A172 (cell line): ENCODE results near the gene ARPC5L. TPM values are rescaled to one million over a fixed set of nuclear protein-coding genes. Genes with fewer than 3 reads are reported as not detected.

Source experiments
- DNase-seq: peaks from one replicate; pipeline ENCODE4 v3.0.0-alpha.2; 2015; ENCODE audit warnings: low spot score
- total RNA-seq: library from RNA; depleted of rRNA; stranded (reverse); fragments of >200 nt; shearing (Covaris generic); gene quantifications from 2 replicates; pipeline ENCODE4 v1.2.3, GENCODE V29; 2014

The ARPC5L gene
- total RNA-seq, 1 experiment from 2014 or later = 62.1 TPM

DNA sequence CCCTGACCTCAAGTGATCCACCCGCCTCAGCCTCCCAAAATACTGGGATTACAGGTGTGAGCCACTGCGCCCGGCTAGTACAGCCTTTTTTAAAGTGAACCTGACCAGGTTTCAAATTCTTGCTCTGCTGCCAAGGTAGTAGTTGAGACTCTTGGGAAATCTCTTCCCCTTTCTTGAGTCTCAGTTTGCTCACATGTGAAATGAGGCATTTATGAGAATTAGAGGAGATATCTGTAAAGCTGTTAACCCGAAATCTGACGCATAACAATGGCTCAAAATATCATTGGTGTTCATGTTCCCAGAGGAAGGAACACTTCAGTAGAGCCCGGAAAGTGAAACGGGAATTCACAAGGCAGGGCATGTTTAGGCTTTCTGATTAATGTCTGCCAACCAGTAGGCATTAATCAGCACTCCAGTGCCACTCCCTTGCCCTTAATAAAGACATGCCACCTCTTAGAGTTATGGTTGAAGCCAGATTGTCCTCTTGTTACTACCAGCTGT lies 1.5 kb downstream of the ARPC5L start:
- peak; percentile 76 for DNase-seq

DNA sequence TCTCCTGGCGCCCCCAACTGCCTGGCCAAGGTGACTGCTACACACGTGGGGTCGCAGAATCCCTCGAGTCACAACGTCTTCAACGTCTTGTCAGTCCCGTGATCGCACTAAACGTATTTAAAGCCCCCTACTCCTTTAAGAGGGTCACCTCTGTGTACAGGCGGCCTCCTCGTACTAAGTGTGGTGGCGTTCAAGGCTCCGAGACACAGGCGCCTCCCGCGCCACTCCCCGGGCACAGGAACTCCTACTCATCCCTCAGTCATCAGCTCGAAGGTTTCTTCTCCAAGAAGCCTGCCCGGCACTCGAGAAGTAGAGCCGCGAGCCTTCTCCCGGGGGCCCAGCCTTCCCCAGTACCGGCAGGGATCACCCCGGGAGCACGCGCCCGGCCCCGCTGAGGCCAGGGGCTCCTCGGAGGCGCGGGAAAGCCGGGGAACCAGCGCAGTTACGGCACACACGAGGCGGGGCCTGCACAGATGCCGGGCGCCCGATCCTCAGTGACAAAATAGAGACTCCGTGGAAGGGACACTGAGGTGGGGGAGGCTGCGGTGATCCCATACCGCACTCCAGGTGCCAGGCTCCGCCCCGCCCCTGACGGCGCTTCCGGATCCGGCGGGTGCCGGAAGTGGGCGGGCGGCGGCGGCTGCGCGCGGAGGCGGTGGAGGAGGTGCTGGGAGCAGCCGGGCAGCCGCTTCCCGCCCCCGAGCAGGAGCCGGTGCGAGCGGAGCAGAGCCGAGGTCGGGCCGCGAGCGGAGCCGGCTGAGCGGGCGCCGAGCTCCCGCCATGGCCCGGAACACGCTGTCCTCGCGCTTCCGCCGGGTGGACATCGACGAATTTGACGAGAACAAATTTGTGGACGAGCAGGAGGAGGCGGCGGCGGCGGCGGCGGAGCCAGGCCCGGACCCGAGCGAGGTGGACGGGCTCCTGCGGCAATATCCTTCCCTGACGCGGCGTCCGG lies 6.9 kb downstream of the ARPC5L start:
- DNase-seq = peak; percentile 82

DNA sequence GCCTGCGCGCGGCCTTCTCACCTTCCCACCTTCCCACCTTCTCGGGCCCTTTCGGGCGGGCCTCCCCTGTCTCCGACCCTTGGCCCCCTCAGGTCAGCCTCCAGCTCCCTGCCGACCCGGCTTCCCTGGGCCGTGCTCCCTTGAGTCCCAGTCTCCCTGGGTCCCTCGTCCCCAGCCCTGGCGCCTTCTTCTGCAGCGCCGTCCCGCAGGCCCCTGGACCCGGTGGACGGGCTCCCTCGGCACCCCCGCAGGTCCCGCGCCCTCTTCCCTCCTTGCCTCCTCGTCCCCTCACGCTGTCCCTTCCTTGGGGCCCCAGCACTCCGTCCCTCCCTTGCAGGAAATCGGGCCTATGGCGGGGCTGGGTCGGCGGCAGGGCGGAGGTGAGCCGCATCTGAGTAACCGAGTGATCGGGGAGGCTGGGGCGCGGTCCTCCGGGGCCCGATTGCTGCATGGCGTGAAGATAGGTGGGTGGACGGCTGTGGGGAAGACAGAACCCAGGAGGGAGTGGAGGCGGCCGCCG lies 7.6 kb downstream of the ARPC5L start:
- no peak for DNase-seq

DNA sequence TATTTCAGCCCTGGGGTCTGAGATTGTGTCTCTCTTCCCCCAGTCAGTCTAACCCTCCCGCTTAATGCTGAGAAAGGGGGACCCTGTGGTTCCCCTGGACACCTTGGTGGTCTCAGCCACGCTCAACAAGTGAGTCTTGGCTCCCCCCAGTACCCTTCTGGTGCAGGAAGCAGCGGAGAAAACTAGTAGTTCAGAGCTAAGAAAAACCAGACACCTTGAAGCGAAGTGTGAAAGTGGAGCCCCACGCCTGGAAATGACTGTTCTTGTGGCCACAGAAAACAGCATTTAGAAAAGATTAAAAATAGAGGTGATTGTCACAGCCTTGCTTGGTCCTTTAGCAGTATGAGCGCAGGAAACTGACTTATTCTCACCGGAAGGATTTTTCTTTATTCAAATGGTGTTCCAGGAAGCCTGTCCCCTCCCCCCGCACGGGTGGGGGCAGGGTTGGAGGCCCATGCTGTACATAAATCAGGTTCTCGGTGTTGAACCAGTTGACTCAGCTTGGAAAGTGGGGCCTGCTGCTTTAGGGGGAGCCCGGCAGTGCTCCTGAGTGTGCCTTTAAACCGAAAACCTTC lies 8.1 kb downstream of the ARPC5L start:
- peak; percentile 50 for DNase-seq

DNA sequence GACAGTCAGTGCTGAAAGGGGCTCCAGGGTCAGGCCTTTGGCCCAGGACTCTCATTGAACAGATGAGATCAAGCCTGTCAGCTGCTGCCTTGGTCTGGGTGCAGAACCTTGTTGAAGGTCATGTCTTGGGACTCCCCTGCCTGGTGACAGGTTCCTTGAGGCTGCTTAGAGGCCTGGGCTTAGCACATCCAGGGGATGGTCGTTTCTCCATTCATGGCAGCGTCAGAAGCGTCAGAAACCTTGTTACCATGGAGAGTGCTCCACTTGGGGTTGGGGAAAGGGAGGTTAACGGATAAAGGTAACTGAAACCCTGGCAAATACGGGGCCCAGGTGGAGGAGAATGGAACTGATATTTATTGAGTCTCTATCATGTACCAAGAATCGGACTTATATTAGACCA lies 8.8 kb downstream of the ARPC5L start:
- no peak for DNase-seq

DNA sequence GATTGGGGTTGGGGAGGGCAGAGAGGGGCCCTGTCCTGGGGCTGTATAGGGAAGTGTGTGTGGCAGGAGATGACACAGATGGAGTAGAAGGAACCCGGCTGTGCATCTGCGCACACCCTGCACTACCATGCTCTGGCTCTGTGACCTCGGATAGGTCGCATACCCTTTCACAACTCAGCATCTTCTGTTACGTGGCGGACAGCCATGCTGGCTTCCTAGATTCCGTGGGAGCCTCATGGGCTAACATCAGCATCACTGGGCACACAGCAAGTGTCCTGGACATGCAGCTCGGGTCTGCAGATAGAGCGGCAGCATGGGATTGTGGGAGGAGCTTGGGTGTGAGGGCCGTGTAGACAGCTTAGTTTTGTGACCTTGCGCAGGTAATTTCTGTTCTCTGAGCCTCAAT lies 9.2 kb downstream of the ARPC5L start:
- no peak for DNase-seq

DNA sequence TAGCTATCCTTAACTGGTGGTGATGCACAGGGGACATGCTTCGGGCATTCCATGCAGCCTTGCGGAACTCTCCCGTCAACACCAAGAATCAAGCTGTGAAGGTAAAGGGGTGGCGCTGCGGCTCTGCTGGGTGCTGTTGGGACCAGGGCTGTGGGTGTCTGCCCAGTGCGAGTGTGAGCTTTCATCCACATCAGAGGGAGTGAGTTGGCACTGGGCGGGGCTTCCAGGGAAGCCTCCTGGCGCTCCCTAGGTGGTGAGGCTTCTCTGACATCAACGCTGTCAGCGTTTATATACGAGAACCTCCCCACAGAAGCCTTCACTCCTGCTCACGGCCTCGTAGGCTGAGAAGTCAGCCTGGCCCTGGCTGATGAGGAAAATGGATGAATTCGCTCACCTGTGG lies 11.7 kb downstream of the ARPC5L start:
- DNase-seq = peak; percentile 85

DNA sequence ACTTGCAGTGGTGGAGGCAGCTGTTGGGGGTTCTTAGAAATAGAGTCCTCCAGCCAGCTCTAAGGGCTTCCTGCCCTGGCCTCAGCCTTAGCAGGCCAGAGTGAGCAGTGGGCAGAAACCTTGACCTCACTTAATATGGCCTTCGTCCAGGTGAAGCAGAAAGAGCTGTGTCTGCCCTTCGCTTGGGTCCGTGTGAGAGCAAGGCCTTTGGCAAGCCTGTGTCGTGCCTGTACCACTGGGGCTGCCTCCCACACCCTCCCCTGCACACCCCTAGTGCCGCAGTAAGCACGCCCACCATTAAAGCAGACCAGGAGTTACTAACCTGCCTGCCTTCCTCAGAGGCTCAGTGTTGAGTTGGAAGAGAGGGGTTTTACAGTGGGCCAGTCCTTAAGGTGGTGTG lies 13.6 kb downstream of the ARPC5L start:
- DNase-seq = no peak

DNA sequence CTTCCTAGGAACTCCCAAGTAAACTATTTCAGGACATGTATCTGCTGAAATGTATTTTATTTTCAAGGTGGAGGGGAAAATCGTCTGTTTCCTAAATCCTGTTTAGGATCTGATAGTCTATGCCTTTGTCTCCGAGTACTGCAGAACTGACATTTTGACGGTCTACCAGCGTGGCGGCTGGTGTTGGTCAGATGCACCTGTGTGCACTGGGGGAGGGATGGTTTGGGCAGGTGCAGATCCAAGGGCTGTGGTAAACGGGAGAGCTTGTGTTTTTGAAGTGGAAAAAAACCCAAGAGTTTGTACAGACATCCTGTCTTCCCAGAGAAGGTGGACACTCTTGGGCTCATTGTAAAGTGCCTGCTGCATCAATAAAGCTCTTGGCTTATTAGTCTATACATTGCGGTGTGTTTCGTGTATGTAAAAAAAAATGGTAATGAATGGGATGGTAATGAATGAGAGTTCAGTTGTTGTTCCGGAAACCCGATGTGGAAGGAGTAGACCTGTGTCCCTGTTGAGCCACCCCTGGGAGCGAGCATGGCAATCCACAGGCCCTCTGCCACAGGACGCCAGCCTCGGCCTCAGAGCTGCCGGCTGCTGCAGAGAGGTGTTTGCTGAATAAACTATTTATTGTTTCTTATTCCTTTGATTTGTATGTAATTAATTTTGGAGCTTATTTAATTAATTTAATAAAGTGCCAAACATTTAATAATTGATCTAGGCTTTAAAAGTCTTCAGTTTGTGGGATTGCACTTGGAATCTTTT lies 15.3 kb downstream of the ARPC5L start:
- DNase-seq = no peak

DNA sequence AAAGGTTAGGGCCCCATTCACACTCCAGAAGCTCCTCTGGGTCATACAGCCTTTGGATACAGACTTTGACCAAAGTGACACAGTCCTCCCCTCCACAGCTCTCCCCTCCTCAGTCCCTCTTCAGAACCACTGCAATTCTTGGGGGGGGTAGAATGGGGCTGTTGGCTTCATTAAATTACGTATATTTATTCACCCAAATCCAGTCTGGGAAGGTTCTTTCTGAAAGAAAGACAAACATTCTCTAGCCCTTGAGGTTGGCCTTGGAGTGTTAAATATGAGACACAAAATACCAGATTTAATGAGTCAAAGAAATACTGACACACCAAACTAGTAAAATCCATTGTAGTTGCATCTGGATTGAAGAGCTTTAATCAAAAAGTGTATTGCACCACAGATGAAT lies 16.1 kb downstream of the ARPC5L start:
- DNase-seq = no peak

DNA sequence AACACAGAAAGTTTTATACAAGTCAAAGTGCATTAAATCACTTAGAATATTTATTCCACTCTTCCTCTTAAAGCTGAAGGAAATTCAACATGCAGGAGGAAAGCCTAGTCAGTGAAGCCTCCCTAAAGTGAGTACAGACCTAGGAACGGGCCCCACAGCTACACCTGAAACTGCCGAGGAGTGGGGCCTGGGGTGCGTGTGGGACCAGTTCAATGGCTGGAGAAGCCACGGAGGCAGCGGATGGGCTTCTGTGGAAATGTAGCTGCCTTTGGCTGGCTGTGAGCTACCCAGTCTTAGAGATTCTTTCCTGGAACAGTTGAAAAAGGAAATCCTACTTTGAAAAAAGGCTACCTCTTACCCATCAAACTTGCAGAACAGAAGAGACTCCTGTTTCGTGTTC lies 16.6 kb downstream of the ARPC5L start:
- no peak for DNase-seq

DNA sequence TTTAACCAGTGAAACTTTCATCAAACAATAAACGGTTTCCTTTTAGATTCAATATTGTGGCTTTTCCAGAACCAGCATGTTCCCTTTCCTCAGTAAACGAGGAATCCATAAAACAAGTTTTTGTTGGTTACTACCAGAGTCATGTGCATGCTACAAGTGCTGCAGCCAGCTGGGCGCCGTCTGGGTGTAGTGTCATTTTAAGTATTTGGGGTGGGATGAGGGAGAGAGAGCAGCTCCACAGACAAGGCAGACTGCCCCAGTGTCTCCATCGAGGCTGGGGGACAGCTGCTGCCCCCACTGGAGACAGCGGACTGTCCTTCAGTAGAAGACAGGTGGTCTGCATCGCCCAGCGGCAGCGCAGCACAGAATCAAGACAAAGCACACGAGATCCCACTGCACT lies 17.3 kb downstream of the ARPC5L start:
- no peak for DNase-seq

DNA sequence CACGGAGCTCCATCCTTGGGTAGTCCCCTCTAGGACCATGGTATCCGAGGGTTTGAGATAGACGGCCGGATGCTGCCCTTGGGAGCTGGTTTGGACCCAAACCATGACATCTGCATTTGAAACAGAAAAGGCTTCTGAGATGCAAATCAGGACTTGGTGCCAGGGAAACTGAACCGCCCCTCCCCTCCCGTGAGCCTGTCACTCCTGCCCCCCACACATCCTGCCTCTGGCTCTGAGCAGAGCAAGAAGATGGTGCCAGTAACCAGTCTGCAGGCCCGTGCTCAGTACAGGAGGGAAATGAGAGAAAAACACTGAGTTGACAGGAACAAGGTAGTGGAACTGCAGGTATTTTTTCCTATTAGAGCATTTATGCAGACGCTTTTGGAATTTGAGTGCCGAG lies 18.6 kb downstream of the ARPC5L start:
- DNase-seq = no peak

DNA sequence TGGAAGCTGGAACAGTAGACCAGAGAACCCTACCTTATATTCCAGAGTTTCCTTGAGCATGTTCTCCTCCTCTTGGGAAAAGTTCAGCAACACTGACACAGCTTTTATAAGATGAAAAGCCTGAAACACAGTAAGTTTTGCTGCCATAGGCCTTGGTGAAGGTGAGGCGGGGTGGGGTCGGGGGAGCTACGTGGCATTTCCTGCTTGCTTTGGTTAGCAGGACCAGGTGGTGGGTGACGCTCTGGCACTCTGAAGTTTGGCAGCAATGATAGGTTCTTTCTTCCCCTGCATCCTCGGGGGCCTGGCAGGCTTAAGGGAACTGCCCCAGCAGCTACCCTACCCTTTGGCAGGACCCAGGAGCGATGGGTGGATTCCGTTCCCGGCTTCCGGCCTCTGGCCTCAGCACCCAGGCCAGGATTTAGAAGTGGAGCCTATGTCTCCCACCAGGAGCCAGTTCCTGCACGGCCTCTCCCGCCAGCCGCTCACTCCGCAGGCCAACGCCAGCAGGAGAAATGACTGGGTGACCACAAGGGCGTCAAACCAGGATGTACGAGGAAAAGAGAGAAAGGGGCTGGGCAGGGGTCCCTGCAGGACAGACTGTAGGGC lies 19.3 kb downstream of the ARPC5L start:
- DNase-seq = no peak

DNA sequence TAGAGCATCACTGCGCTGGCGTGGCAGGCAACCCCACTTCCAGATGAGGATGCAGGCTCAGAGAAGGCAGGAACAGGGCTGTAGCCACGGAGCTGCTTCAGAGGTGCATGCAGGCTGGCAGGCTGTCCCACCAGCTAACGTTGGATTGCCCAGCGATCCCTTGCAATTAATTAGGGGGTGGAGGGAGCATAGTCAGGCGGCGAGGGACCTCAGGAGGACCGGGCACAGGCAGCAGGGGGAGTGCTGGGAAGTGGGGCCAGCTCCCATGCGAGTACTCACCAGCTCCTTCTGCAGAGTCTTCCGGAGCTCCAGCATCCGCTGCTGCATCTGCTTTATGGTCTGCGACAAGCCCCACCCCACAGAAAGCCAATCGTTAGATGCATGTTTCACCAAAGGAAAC lies 20.3 kb downstream of the ARPC5L start:
- no peak for DNase-seq

DNA sequence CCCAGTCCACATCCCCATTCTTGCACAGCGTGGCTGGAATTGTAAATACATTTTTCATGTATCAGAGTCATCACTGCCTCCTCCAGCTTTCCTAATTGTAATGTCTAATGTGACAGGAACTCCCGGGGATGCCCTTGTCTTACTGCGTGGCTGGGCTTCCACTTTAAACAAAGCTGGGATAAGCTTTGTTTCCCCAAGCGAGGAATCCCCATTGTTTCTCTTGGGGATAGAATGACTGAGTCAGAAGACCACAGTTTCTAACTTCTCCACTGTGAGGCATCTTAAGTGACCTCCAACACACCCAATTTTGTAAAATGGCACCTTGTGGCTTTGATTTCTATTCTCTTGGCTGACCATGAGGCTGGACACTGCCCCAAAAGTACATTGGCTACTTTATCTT lies 22.4 kb downstream of the ARPC5L start:
- no peak for DNase-seq

DNA sequence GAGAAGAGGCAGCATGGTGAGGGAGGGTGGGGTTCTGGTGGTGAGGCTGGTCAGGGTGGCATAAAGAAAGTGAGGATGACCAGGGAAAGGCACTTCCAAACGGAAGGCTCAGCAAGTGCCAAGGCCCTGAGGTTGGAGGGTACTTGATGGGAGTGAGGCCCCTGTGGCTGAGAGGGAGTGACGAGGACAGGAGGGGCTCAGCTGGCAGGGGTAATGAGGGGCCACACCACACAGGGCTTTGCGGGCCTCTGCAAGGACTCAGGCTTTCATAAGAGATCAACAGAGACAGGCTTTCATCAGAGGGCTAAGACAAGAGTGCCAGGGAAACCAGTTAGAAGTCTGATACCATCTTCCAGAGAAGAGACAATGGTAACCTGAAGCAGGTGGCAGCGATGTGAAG lies 23.6 kb downstream of the ARPC5L start:
- DNase-seq = no peak

DNA sequence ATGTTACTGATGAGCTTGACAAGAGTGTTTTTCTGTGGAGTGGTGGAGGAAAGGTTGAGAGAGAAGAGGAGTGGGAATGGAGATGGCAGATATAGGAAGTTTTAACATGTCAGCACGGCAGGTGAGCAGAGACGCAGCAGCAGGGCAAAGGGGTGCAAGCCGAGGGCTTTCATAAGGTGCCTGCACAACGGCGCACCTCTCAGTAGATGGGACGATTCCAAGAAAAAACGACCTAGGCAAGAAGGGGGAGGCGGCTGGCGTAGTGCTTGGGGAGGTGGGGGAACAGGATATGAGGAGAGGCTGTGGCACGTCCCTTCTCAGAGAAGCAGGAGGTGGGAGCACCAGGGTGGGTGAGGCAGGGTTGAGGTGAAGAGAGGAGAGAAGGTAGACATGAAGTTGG lies 24.5 kb downstream of the ARPC5L start:
- DNase-seq = no peak

DNA sequence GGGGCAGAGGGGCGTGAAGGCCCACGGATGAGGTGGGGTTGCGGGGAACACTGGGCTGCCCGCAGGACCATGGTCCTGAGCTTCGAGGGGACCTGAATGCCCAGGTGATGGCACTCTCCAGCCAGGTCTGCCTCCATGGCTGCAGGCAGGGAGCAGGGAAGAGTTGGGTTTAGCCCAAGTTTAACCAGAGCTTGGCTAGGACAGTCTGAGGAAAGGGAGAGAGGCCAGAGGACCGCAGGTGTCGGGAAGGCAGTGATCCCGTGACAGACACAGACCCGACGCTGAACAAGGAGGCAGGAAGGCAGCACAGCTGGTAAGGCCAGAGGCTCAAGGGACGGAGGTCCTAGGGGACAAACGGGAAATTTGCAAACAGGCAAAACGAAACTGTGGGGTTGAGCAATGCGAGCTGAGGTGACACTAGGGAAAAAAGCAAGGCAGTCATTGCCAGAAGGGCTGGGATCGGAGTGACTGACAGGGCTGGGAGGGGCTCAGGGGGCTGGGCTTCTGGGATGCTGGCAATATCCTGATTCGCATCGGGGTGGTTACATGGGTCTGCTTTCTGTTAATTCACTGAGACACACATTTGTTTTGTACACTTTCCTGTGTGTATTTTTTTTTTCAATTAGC lies 25.0 kb downstream of the ARPC5L start:
- no peak for DNase-seq

DNA sequence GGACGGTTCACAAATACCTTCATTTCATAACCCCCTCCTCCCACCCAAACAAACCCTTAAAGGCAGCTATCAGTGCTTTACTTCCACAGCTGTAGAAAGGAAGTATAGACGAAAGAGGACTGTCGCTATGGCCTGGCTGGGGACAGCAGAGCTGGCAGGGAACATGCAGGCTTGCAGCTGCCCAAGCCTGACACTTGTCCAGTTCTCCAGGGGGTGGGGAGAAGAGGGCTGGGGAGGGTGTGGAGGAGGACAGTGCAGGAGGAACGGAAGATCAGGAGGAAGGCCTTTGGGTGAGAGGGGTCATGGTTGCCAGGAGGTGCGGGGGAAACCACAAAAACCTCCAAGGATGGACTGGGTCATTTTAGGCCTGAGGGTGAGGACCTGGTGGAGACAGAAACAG lies 25.9 kb downstream of the ARPC5L start:
- no peak for DNase-seq

DNA sequence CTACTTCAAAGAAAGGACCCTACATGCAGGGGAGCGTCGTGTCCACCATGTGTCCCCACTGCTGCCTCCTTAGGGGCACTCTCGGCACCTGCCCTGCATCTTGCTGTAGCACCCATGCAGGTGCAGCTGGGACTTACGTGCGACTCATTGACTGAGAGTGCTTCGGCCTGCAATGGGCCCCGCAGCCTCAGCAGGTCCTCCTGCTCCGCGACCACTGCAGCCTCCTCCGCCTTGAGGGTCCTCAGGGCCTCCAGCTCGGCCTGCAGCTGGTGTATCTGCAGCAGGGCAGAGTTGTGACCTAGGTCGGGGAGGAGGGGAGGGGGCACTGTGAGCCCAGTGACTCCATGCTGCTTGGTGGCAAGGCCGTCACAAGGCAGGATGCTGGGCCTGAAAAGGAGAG lies 27.1 kb downstream of the ARPC5L start:
- no peak for DNase-seq
